CD4-positive, alpha-beta T cell treated with Interleukin-15 for 4 hours (primary cell): ENCODE results near the gene SDR42E1.
A peak's percentile ranks its signal among the peaks of the same experiment; 100 is the strongest.
"Not testable (repeated sequence)": the region's sequence is repeated elsewhere in the genome, so short reads cannot be mapped to it uniquely, and the experiment has no call there.

Source experiments
- DNase-seq: peaks from one replicate; pipeline ENCODE4 v3.0.0-alpha.2; 2020; ENCODE audit warnings: low spot score

Gene SDR42E1

GRCh38 chr16:82004601-82005000 is 6.7 kb downstream of the SDR42E1 start:
- DNase-seq = no peak

GRCh38 chr16:82002831-82003230 is 8.4 kb downstream of the SDR42E1 start:
- no peak for DNase-seq

- DNase-seq = no peak
Observed at GRCh38 chr16:81997738-81998137, 13.5 kb downstream of the SDR42E1 start.

- DNase-seq = no peak
Observed at GRCh38 chr16:81996664-81997509, 14.4 kb downstream of the SDR42E1 start.

- DNase-seq = no peak
Observed at GRCh38 chr16:81995651-81996050, 15.6 kb downstream of the SDR42E1 start.

- DNase-seq = no peak
Observed at GRCh38 chr16:81994485-81994884, 16.8 kb downstream of the SDR42E1 start.

GRCh38 chr16:81992859-81993258 is 18.4 kb downstream of the SDR42E1 start:
- DNase-seq = no peak

GRCh38 chr16:81987706-81988105 is 23.6 kb downstream of the SDR42E1 start:
- no peak for DNase-seq

- no peak for DNase-seq
Observed at GRCh38 chr16:81987121-81987520, 24.1 kb downstream of the SDR42E1 start.

- DNase-seq = not testable (repeated sequence)
Observed at GRCh38 chr16:81977335-81977942, 33.8 kb downstream of the SDR42E1 start.

GRCh38 chr16:81975637-81976036 is 35.6 kb downstream of the SDR42E1 start:
- DNase-seq = no peak

GRCh38 chr16:81973737-81974136 is 37.5 kb downstream of the SDR42E1 start:
- DNase-seq = no peak

- DNase-seq = no peak
Observed at GRCh38 chr16:81971853-81972252, 39.4 kb downstream of the SDR42E1 start.

GRCh38 chr16:81967358-81967757 is 43.9 kb downstream of the SDR42E1 start:
- no peak for DNase-seq

GRCh38 chr16:81964808-81965207 is 46.5 kb downstream of the SDR42E1 start:
- DNase-seq = no peak

GRCh38 chr16:81956213-81956948 is 54.9 kb downstream of the SDR42E1 start:
- DNase-seq = no peak

GRCh38 chr16:81951564-81951963 is 59.7 kb downstream of the SDR42E1 start:
- DNase-seq = no peak

GRCh38 chr16:81946206-81946605 is 65.1 kb downstream of the SDR42E1 start:
- DNase-seq = no peak

GRCh38 chr16:81945665-81946064 is 65.6 kb downstream of the SDR42E1 start:
- no peak for DNase-seq

- DNase-seq = no peak
Observed at GRCh38 chr16:81942007-81942601, 69.2 kb downstream of the SDR42E1 start.

GRCh38 chr16:81940781-81941560 is 70.3 kb downstream of the SDR42E1 start:
- DNase-seq = peak; percentile 4
